Limb (tissue), 2 donors: ENCODE measurements around the gene PPTC7.
"Not testable (repeated sequence)": the region's sequence is repeated elsewhere in the genome, so short reads cannot be mapped to it uniquely, and the experiment has no call there.

Experiments
- DNase-seq, 2 donors: peaks; one replicate each; pipeline ENCODE4 v3.0.0-alpha.2; 2016; ENCODE audit errors: extremely low spot score in 2 of 2

Gene PPTC7

DNA sequence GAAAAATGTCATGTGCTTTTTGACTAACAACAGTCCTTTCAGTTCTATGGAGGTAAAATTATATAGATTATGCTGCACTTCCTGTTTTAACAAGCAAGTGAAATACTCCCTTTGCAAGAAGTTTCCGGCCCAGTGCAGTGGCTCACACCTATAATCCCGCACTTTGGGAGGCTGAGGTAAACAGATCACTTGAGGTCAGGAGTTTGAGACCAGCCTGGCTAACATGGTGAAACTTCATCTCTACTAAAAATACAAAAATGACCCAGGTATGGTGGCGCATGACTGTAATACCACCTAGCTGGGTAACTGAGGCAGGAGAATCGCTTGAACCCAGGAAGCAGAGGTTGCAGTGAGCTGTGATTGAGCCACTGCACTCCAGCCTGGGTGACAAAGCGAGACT is 20.7 kb downstream of the PPTC7 start:
- not testable (repeated sequence) for DNase-seq

DNA sequence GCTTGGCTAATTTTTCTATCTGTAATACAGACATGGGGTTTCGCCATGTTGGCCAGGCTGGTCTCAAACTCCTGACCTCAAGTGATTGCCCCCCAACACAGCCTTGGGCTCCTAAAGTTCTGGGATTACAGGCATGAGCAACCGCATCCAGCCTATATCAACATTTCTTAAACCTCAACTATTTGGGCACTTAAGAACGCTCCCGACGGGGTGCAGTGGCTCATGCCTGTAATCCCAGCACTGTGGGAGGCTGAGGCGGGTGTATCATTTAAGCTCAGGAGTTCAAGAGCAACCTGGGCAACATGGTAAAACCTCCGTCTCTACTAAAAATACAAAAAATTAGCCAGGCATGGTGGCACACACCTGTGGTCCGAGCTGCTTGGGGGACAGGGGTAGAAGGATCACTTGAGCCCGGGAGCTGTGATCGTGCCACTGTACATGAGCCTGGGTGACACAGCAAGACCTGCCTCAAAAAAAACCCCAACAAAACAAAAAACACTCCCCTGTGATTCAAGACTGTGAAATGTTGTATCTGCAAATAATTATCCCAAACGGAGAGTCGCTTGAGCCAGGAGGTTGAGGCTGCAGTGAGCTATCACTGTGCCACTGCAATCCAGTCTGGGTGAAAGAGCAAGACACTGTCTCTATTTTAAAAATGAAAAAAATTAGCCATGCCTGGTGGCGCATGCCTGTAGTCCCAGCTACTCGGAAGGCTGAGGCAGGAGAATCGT is 21.5 kb downstream of the PPTC7 start:
- no peak for DNase-seq

DNA sequence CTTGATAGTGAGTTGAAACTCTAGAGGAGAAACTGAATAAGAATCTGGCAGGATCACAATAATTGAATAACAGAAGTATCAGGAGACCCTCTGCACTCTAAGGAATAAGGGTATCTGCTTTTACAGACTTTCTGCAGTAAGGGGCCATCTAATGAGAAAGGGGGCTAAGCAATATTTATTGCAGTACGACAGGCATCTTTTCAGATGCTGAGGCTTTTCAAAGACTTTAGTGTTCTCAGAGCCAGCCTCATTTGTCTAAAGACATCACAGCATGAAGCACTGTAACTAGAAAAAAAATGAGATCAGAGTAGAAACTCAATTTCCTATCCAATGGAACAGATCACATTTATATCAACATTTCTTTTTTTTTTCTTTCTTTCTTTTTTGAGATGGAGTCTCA is 22.2 kb downstream of the PPTC7 start:
- DNase-seq: no peak

DNA sequence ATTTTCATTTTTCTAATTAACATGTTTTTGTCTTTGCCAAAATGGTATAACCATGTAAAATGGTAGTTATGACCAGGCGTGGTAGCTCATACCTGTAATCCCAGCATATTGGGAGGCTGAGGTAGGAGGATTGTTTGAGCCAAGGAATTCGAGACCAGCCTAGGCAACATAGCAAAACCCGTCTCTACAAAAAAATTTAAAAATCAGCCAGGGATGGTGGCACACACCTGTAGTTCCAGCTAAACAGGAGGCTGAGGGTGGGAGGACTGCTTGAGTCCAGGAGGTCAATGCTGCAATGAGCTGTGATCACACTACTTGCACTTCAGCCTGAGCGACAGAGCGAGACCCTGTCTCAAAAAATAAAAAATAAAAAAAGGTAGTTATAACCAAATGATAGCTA is 23.1 kb downstream of the PPTC7 start:
- no peak for DNase-seq

DNA sequence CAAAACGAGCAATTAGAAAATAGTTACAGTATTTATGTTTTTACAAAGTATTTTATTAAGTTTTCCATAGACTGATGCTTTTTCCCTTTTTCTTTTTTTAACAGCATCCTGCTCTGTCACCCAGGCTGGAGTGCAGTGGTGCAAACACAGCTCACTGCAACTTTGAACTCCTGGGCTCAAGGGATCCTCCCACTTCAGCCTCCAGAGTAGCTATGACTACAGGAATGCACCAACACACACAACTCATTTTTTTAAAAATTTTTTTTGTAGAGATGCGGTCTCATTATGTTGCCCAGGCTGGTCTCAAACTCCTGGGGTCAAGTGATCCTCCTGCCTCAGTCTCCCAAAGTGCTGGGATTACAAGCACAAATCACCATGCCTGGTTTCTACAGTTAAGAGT is 24.2 kb downstream of the PPTC7 start:
- DNase-seq: not testable (repeated sequence)

DNA sequence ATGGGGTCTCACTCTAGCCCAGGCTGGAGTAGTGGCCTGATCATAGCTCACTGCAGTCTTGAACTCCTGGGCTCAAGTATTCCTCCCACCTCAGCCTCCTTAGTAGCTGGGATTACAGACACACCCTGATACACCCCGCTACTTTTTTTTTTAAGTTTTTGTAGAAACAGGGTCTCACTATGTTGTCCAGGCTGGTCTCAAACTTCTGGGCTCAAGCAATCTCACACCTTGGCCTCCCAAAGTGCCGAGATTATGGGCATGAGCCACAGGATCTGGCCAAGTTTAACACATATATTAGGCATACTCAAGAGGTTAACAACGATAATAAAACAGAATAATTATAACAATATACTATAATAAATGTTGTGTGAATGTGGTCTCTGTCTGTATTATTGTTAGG is 25.8 kb downstream of the PPTC7 start:
- DNase-seq: no peak

DNA sequence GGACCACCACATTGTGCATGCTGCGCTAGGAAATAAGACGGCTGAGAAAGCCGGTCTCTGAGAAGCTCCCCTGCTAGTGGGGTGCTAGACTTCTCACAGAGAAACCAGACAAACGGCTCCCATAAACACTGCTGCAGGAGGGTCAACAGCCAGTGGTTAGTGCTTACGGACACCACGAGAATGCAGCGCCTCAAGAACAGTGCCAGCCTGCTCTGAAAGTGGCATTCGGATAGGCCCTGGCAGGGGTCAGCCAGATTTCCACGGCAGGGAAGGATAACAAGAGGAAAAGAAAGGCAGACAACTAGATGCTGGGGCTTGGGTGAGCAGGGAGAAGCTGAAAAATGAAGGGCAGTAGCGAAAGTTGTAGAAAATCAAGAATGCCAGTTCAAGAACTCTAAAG is 26.4 kb downstream of the PPTC7 start:
- DNase-seq: no peak

DNA sequence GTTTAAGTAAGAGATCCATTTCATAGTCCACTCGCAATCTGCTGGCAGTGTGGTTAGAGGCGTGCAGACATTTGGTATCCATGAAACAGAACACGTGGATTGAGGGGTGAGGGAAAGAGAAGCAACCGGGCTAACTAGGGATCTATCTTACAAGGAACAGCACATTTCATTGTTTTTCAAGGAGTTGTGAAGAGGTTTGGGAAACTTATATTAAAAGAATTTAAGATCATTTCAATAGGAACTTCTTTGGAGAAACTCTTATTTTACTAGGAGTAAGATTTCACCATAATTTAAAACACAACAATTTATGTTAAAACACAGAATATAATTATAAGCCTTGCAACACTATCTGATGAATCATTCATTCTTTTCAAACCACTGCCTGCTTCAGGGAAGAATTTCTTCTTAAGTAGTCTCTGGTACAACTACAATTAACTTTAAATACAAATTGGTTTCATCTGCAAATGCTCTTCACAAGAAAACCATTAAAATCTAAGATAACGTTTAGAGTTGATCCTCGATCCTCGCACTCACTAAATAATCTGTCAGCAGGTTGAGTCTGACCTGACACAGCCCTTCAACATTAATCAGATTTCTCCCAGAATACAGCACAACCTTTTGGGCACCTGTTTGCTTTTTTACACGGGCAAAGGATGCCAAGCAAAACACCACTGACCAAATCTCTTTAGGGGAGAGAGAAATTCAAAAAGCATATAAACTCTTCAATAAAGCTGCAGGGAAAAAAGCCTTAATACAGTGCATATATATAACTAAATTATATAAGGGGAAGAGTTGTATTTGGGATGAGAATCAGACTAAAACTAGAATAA is 27.3 kb downstream of the PPTC7 start:
- DNase-seq: no peak

DNA sequence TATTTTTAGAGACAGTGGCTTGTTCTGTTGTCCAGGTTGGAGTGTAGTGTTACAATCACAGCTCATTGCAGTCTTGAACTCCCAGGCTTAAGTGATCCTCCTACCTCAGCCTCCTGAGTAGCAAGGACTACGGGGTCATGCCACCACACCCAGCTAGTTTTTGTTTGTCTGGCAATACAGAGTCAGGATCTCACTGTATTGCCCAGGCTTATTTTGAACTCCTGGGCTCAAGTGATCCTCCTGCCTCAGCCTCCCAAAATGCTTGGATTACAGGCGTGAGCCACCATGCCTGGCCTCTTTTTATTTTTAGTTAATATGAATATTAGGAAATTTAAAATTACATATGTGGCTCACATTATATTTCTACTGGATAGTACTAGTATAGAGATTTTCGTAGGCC is 28.9 kb downstream of the PPTC7 start:
- DNase-seq: no peak

DNA sequence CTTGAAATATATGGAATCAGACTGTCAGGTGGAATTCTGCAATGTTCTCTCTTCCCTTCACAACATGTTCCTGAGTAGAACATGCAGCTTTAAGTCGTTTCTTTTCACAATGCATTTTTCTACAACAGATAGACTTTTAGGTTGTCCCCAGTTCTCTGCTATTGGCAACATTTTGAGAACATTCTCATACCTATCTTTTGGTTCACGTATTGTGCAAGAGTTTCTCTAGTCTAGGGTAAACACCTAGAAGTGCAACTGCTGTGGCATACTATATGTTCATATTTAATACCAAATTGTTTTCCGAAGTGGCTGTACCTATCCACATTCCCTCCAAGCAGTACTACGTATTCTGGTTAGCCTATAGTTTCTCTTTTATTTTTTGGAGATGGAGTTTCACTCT is 32.1 kb downstream of the PPTC7 start:
- DNase-seq: no peak

DNA sequence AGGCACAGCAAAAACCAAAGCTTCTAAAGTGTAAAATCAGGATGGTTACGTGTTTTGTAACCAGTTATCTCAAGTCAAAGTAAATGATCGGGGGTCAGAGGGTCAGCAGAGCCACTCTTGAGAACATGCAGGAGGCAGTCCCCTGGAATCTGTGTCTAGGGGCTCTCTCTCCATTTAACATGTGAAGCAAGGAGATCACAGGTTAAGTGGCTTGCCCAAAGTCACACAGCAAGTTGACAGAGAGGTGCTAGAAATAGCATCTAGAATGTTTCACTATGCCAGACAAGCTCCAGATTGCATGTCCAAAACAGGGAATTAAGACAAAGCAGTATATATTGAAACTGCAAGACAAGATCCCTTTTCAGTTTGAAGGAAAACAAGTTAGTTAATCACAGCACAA is 33.4 kb downstream of the PPTC7 start:
- DNase-seq: no peak

DNA sequence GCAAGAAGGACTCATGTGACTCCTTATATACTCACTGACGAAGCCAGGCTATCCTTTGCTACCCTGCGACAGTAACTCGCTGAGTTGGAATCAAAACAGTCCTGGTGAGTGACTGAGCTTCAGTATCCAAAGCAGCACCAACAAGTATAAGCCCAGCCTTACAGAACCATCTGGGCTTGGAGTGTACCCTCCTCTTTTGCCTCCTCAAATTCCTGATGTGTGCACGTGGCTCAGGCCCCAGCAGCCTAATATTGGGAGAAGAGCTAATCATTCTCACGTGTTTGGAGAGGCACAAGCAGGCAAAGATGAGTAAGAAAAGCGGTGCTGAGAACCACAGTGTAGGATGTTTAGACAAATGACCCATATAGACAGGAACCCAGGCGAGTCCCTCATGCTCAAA is 34.4 kb downstream of the PPTC7 start:
- no peak for DNase-seq

DNA sequence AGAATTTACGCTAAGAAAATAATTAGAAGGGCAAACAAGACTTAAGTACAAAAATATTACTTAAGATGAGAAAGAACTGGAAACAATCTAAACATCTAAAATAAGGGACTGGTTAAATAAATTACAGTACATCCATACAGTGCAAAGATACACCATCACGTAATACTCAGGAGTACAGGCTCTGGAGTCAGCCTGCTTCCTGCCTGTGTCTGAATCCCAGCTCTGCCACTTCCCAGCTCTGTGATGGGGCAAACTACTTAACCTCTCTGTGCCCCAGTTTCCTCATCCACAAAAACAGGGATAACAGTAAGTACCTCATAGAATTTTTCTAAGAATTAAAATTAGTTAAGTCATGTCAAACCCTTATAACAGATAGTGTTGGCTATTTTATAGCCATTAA is 36.0 kb downstream of the PPTC7 start:
- no peak for DNase-seq

DNA sequence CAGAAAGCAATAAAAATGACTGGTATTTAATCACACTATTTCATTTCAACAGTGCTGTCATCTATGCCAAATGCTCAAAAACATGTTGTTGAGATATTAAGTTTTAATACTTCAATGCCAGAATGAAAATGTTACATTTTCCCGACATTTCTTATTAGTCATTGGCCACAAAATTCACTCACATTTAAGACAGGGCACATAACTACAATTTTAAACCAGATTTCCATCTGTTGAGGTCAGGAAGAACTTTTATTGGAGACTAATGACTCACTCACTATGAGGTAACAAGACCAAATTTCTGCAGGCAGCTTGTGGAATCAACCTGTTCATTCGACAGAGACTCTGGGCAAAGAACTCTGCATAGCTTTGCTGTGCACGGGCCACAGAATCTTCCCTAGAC is 36.8 kb downstream of the PPTC7 start:
- no peak for DNase-seq

DNA sequence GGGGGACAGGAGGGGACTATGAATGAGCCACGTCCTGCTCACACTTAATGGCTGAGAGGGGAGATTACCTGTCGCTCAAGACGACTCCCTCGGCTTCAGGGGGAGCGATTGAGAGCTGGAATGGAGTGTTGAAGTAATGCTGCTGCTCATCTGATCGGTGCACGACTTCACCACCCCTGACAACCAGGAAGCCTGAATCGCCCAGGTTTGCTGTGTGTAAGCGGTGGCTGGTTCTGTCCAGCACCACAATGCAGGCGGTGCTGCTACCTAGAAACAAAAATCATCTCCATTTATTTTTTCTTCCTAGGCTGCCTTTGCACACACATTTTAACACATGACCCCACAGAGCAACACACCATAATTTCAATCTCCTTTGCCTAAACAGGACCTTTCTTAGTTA is 37.3 kb downstream of the PPTC7 start:
- DNase-seq: no peak

DNA sequence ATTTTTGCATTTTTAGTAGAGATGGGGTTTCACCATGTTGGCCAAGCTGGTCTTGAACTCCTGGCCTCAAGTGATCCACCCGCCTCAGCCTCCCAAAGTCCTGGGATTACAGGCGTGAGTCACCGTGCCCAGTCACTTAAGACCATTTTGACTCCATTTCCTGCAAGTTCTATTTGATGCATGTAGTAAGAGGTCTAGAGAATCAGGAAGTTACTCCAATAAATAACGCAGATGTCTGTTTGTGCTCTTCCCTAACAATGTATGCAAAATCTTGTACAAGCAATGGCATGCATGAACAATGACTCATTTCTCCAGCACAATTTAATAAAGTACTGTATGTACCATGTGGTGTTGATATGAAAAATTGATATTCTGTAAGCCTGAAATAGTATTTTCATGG is 37.9 kb downstream of the PPTC7 start:
- not testable (repeated sequence) for DNase-seq

DNA sequence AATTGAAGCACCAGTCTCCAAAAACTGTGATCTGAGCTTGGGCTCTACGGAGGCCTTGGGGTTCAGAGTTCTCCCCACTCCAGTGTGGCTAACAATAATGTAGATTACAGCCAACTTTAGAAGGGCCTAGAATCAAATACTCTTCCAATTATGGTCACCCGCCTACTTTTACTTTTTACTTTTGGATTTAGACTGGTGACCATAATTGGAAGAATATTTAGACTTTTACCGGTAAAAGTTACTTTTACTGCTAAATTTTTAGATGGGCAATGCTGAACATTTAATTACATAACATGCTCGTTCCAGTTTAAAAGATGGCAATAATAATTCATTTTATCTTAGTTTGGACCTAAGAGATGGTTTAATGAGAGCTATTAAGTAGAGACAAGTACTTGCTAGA is 39.2 kb downstream of the PPTC7 start:
- no peak for DNase-seq

DNA sequence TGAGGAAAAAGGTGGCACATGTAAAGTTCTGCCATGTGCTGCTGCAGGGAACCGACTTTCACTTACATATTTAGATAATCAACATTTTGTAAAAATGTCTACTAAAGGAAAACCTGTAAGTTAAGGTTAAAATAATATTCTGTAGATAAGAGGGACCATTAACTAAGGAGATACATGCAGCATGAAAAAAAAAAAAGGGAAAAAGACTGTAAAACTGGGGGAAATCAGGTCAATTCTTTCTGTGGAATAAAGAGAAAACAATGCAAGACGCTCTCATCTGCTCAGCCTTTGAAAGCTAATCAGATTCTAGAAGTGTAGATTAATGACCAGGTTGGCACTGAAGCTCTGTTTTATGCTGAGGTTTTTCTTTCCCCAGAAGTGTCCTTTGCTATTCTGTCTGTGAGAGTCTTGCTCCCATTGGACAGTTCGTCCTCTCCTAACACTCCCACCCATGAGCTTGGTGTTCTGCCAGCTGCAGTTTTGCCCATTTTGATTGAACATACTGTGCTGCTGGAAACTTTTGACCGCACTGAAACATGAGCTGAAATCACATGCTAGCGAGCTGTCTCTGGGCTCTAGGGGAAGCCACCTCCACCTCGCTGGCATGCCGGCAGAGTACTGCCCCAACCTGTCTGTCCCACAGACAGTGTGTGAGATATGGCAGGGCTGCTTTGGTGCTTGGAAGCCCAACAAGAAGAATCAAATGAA is 39.7 kb downstream of the PPTC7 start:
- DNase-seq: peak; percentile 52 to 60

DNA sequence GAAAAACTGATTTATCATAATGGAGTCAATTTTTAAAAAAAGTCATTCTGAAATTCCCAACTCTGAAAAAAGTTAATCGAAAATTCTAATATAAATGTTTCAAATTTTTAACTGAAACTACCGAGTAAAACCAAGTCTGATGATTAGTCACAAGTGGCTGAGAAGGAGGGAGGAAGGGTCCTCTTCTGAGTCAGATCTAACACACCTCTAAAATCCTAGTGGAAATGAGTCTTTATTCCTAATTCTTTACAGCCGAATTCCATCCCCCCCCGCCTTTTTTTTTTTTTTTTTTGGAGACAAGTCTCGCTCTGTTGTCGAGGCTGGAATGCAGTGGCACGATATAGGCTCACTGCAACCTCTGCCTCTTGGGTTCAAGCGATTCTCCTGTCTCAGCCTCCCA is 43.1 kb downstream of the PPTC7 start:
- DNase-seq: no peak

DNA sequence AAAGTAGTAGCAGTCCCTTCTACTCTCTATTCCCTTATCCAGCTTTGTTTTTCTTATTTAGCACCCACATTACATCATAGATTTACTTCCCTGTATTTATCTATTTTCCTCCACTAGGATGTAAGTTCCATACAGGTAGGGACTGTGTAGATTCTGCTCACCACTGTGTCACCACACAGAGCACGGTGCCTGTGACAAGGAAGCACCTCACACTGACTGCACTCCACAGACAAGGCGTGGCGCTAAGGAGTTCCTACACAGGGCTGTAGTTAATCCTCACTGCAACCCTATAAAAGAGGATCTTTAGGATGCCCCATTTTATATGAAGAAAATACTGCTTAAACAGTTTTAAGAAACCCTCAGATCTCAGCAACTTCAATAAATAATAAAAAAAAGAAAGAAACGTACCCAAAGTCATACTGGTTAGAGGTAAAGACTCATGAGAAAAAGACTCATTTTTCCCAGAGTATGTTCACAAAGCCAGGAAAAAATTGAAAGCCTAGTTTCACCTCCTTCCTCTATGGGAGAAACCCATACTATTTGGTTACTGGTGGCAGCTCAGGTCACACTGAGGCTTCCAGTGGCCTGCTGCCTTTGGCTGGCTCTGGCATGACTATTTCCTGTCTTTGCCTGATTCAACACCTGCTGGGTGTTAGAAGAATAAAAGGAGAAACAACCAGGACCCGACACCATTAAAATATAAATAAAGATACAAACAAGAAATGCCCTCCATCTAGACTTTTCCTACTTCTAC is 44.1 kb downstream of the PPTC7 start:
- no peak for DNase-seq

DNA sequence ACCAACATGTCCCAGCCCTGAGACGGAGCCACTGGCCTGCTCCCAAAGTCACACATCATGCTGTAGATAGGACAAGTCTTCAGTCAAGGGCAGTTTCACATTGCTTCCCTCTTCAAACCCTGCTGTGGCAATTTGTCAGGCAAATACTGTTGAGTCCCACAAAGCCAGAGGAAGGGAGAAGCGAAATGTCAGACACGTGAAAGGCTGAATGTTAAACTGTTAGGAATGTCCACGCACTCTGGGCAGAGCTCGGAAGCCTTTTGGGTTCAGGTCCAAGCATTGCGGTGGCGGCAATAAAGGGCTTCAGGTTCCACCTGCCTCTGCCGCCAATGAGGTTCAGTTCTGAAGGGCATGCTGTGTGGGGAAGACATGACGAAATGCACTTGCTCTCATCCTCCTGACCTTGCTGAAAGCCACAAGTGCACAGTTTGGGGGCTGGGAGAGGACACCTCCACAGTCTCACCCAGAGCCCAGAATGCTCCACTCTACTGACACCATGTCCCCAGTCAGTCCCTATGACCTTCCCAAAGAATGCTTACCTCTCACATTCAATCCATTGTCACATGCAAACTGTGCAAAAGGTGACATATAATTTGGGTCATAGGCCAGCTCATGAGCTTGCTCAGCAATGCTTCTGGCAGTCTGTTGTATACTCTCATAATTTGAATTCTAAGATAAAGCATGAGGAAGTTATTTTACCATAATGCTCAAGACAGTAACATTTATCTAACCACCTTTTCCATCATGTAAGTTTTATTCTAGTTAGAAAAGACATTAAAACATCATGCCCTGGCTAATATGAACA is 45.3 kb downstream of the PPTC7 start:
- no peak for DNase-seq
